SHP77 (cell line): ENCODE data around the gene CDK6.

Experiments used
- DNase-seq, 2 experiments: peaks; one replicate each; lab custom pipeline; 2025; lab: John Stamatoyannopoulos, UW

The CDK6 gene

DNA sequence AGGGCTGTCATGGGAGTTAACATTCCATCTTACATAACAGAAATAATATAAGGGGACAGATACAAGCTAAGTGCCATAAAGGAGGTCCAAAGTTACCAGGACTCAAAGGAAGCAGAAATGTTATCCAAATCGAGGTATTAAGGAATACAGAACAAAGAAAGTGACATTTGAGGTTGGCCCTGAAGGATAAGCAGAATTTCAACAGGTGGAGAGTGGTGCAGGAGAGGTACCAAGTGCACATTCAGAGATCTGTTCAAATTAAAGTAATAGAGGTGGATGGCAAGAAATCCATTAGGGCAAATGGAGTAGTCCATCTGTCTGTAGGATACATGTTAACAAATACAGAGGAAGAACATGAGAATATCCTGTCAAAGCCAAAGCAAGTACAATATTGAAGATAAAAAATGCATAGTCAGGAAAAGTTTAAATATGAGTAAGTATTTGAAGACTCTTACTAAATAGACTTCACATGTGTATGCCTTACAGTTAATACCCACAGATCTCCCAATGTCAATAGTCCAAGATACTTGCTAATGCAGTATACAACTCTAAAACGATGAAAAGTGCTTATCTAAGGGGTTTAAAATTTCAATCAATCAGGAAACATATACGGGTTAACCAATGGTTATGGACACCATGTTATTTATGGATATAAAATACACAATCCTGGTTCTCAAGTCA lies 10.0 kb downstream of the CDK6 start:
- no peak for DNase-seq

- no peak for DNase-seq
These were observed 11.4 kb downstream of the CDK6 start for GRCh38 chr7:92824901-92825480.

GRCh38 chr7:92824450-92824849 lies 11.9 kb downstream of the CDK6 start:
- no peak for DNase-seq

- no peak for DNase-seq
These were observed 13.3 kb downstream of the CDK6 start for GRCh38 chr7:92823042-92823441.

DNA sequence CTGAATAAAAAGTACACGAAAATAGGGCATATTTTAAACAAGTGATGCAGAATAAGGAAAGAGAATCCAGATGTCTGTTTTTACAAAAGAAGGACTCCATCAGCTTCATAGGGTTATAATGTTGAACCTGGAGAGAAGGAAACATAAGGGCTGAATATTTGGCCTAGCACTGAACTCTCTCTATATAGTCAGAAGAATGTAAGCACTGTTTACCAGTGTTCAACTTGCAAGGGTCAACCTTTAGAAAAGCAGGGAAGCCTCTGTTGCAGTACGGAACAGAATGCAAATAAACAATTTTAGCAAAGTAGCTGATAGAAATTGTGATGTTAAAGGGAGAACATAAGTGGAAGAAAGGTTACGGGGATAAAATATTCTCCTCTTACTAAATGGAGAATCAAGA lies 16.2 kb downstream of the CDK6 start:
- DNase-seq, result no peak

GRCh38 chr7:92817398-92817797 lies 19.0 kb downstream of the CDK6 start:
- DNase-seq, result no peak

DNA sequence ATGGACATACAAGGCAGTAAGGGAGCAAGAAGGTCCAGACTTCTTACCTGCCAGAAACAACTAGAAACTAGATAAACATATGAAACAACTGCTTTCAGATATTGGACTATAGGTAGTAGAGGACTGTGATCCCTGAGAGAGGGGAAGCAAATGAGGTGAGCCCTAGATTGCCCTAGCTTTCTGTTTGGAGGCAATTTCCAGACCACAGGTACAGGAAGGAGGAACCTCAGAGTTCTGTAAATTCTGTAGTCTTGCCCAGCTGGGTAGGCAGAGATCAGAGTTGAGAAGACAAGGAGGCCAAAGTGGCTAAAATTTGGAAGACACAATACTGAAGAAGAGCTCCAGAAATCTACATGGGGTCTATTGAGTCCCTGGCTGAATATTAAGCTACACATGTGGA lies 21.0 kb downstream of the CDK6 start:
- DNase-seq, result no peak

GRCh38 chr7:92813390-92814024 lies 22.9 kb downstream of the CDK6 start:
- no peak for DNase-seq

GRCh38 chr7:92811158-92811557 lies 25.2 kb downstream of the CDK6 start:
- no peak for DNase-seq

- DNase-seq, result peak; percentile 74 to 78
These were observed 26.4 kb downstream of the CDK6 start for GRCh38 chr7:92809760-92810573.

DNA sequence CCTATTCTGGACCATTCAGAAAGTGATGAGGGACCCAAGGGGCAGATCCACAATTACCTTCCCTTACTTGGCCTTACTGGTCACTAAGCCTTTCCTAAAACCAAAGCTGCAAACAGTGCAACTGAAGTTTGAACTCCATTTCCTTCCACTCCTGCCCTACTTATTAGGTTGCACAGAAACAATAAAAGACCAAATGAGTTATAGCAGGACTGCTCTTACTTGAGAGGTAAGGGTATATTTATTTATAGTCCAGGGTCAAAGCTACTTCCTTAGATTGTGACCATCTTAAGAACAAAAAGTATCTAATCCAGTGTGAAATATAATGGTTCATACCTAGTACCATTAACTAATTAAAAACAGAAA lies 27.0 kb downstream of the CDK6 start:
- DNase-seq, result no peak

DNA sequence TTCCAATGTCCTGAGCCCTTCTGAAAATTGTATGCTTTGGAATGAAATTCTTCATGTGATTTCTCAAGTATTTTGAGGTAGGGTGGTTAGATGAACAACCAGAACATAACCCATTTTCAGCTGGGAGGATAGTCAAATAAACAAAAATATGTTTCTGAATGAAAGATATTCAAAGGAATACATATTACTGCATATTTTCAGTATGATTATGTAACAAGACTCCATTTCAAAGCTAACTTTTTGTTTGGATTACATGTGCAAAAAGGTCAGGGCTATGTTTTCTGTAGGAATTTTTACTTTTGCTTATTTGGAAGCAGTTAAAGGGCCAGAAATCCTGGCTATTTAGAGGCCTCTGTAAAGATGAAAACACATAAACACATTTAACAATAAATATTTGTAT lies 27.7 kb downstream of the CDK6 start:
- DNase-seq, result no peak

DNA sequence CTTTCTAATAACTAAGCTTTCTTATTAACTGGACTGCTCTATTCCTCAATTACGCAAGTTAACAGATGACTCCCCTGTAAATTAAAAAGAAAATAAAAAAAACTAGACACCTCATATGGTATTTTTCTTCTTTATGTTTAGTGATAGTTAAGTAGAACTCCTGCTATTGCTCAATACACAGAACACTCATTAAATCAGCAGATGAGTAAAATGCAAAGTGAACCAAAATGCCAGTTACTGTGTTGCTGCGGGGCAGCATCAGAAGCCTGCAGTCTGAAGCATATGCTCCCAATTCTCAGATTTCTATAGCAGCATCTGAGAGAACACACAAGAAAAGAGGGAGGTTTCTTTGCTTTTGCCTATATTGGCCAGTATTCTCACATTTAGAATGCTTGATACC lies 28.4 kb downstream of the CDK6 start:
- no peak for DNase-seq

DNA sequence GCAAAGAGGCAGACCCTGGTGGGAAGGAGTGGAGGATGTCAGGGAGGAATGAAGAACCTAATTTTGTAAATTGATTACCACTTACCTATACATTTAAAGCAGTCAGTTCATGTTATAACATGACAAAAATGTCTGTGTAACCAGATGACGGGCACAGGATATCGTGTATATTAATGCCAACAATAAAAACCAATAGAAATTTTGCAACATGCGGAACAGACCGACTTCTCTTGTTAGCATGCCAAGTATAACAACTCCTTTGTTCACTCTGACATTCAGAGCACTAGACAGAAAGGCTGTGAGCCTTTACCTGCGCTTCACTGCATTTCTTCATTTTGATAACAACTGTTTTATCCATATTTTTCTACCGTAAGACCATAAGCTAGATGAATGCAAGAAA lies 29.9 kb downstream of the CDK6 start:
- peak in 1 of 2 experiments; percentile 31 for DNase-seq

- DNase-seq, result no peak
These were observed 34.0 kb downstream of the CDK6 start for GRCh38 chr7:92802406-92802805.

GRCh38 chr7:92799446-92800211 lies 36.7 kb downstream of the CDK6 start:
- DNase-seq, result no peak

DNA sequence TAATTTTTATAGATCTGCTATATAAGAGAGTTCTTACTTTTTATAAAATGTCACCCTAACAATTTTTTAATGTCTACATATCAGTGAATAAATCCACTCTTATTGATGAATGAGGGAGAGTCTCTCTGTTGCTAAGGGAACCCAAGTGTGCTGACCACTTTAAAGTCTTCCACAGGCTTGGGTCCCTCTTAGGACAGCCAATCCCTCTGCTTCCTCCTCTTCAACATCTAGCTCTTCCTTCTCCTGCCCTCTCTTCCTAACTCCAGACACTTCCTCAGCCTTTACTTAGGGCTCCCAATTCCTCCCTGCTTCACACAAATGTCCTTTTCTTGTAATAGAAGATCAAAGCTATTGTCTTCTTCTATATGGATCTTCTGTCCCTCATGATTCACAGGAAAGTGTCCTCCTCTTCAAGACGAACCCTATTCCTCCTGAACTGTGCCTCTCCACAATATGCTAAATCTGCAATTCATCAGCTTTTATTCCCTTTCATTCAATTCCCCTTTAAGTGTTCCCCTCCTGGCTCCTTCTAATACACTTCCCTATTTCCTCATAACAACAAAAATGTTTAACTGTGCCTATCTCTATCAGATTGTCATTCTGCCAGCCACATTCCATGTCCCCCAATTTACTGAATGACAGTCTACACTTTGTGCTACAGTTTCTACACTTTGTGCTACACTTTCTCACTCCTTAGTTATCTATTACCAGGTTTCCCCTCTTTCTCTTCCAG lies 37.7 kb downstream of the CDK6 start:
- DNase-seq, result no peak

GRCh38 chr7:92797693-92798092 lies 38.7 kb downstream of the CDK6 start:
- no peak for DNase-seq

- no peak for DNase-seq
These were observed 39.1 kb downstream of the CDK6 start for GRCh38 chr7:92797284-92797683.

DNA sequence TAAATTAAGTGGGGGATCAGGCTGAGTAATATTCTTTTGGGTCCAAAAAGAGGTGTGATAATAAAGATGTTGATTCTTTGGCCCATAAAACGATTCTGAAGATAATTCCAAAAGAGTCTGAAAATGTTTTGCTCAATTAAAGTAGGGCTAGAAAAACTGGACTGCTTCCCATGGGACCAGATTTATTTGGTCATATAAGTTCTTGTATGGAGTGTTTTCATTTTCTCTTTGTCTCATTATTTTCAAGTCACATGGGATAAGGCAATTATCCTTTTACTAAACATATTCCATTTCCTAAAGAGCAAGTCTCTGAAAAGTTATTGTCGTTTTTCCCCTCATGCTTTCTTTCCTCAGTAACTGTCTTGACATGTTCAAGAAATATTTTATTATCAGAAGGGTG lies 41.5 kb downstream of the CDK6 start:
- no peak for DNase-seq

DNA sequence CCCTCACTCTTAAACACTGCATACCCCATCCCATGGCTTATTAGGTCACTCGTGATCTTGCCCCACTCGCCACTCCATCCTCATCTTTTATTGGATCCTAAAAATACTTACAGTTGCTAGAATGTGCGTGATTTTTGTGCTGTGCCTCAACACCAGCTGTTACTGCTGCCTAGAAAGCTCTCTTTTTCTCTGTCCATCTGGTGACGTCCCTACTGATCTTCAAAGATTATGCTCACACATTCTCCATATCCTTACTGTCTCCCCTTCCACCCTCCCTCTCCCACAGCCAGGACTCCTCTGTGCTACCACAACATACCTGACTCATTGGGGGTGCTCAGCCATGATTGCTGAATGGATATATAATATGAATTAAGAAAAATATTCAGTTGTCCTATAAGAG lies 42.0 kb downstream of the CDK6 start:
- no peak for DNase-seq
